ENCODE data around the gene PXDN.

PXDN gene

GRCh38 chr2:1591978-1592907 is 152.1 kb downstream of the PXDN start:
- FAIRE-seq: no peak

DNA sequence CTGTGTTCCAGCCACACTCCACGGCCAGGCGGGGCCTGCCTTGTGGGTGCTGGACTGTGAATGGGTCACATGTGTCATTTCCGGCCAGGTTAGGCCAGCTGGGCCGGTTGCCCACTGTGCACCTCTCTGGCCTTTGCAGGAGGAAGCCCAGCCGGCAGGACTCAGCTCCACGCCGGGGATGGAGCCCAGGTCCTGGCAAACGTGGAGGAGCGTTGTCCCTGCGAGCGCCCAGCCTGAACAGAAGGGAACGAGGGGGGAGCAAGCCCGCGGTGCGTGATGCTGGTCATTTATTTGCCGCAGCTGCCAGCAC is 152.9 kb downstream of the PXDN start:
- FAIRE-seq: no peak

- FAIRE-seq: no peak
Observed at GRCh38 chr2:1590596-1591460, 153.5 kb downstream of the PXDN start.

GRCh38 chr2:1588978-1589621 is 155.2 kb downstream of the PXDN start:
- no peak for FAIRE-seq

DNA sequence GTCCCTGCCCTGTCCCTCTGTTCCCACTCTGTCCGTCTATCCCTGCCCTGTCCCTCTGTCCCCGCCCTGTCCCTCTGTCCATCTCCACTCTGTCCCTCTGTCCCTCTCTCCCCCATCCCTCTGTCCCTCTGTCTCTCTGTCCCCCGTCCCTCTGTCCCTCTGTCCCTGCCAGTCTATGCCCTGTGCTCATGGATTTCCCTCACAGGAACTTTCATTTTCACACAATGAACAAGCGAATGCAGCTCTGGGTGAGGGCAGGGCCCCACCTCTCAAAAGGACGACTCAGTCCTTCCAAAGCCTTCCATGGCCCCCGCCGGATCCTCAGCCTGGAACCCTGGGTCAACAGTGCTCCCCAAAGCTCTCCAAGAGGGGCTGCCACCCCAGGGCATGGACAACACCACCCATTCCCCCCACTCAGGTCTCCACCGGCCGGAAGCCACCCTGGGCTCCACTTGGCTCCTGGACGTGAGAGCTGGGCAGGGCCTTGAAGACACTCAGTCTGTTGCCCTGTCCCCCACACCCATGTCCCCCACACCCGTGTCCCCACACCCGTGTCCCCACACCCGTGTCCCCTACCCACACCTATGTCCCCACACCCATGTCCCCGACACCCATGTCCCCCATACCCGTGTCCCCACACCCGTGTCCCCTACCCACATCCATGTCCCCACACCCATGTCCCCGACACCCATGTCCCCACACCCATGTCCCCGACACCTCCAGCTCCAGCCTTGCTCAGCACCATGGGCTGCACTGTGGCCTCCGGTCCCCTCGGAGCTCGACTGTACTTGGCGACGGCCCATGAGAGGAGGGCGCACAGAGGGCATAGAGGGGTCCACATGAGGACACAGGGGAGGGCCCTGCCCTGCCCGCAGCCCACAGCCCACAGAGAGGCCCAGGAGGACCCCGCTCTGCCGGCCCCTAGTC is 156.0 kb downstream of the PXDN start:
- FAIRE-seq: no peak

DNA sequence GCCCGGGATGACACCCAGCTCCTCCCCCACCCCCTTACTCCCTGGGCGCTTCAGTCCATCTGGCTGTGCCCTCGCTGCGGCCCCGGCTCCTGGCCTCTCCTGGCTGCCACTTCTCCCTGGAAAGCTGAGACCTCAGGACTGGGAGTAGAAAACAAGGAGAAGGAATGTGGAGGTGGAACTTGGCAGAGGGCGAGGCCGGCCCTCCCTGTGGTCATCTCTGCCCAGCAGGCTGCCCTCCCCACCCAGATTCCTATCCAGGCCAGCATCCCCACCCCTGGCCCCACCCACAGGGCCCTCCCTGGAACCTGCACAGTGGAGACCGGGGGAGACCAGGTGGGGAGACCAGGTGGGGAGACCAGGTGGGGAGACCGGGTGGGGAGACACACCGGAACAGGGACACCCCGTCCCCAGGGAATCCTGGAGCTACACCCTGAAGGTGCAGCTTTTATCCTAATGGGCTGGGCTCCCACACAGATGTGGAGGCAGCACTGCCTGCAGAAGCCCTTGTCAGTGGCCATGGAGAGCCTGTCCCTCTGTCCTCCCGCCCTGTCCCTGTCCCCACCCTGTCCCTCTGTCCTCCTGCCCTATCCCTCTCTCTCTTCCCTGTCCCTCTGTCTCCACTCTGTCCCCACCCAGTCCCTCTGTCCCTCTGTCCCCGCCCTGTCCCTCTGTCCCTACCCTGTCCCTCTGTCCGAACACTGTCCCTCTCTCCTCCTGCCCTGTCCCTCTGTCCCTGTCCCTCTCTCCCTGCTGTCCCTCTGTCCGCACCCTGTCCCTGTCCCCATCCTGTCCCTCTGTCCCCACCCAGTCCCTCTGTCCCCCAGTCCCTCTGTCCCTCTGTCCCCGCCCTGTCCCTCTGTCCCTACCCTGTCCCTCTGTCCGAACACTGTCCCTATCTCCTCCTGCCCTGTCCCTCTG is 157.1 kb downstream of the PXDN start:
- no peak for FAIRE-seq

DNA sequence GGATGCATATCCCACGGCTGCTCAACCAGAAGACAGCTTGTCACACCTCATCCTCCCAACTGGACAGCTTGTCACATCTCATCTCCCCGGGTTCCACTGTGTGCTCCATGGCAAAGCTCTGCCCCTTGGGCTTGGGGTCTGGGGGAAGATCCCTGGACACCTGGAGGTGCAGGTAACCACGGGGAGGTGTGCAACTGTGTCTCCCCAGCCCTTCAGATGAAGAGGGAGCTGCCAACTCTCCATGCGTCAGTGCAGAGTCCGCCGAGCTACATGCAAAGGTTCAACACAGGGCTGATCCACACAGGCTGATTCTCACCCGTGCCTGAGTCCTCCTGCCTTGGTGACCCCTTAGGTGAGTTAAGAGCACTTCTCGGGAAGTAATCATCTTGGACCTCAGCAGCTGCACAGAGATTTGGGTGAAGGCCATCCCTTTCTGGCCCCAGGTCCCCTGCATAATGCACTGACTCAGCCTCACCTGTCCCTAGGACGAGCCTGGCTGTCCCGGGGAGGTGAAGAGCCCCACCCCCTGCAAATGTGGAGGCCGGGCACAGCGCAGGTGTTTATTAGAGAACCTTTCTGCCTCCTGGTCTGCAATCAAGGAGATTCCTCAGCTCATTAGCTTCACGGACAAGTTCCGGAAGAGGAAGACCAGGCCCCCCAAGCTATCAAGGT is 157.9 kb downstream of the PXDN start:
- no peak for FAIRE-seq

GRCh38 chr2:1585635-1586034 is 158.7 kb downstream of the PXDN start:
- no peak for FAIRE-seq

GRCh38 chr2:1584691-1585485 is 159.4 kb downstream of the PXDN start:
- no peak for FAIRE-seq

- FAIRE-seq: no peak
Observed at GRCh38 chr2:1584051-1584531, 160.2 kb downstream of the PXDN start.

GRCh38 chr2:1582891-1583341 is 161.4 kb downstream of the PXDN start:
- FAIRE-seq: no peak

GRCh38 chr2:1581965-1582625 is 162.2 kb downstream of the PXDN start:
- no peak for FAIRE-seq

All from G401.6 (cell line).